Activated T-cell treated with anti-CD3 and anti-CD28 coated beads for 1 hour (primary cell): ENCODE data around the gene ADRA2C.

Experiments
- DNase-seq: peaks from one replicate; pipeline ENCODE4 v3.0.0-alpha.2; 2020; ENCODE audit warnings: low read depth

Gene ADRA2C

GRCh38 chr4:3777669-3778068 lies 11.5 kb downstream of the ADRA2C start:
- no peak for DNase-seq

GRCh38 chr4:3779509-3779908 lies 13.3 kb downstream of the ADRA2C start:
- DNase-seq = no peak

- no peak for DNase-seq
Observed at GRCh38 chr4:3780347-3781171, 14.4 kb downstream of the ADRA2C start.

GRCh38 chr4:3781193-3781886 lies 15.2 kb downstream of the ADRA2C start:
- no peak for DNase-seq

- DNase-seq = no peak
Observed at GRCh38 chr4:3781997-3782930, 16.1 kb downstream of the ADRA2C start.

- DNase-seq = no peak
Observed at GRCh38 chr4:3783693-3784306, 17.6 kb downstream of the ADRA2C start.

- no peak for DNase-seq
Observed at GRCh38 chr4:3784454-3785291, 18.5 kb downstream of the ADRA2C start.

- no peak for DNase-seq
Observed at GRCh38 chr4:3785292-3785565, 19.0 kb downstream of the ADRA2C start.

GRCh38 chr4:3786196-3786869 lies 20.1 kb downstream of the ADRA2C start:
- no peak for DNase-seq

GRCh38 chr4:3787489-3788365 lies 21.5 kb downstream of the ADRA2C start:
- no peak for DNase-seq

GRCh38 chr4:3788366-3788660 lies 22.1 kb downstream of the ADRA2C start:
- no peak for DNase-seq

- DNase-seq = no peak
Observed at GRCh38 chr4:3789587-3789986, 23.4 kb downstream of the ADRA2C start.

- DNase-seq = no peak
Observed at GRCh38 chr4:3790006-3790561, 23.9 kb downstream of the ADRA2C start.

- no peak for DNase-seq
Observed at GRCh38 chr4:3791256-3791655, 25.1 kb downstream of the ADRA2C start.

- DNase-seq = no peak
Observed at GRCh38 chr4:3791910-3792542, 25.8 kb downstream of the ADRA2C start.

GRCh38 chr4:3792813-3793212 lies 26.6 kb downstream of the ADRA2C start:
- DNase-seq = no peak

- DNase-seq = no peak
Observed at GRCh38 chr4:3793545-3793944, 27.4 kb downstream of the ADRA2C start.

- no peak for DNase-seq
Observed at GRCh38 chr4:3796960-3797359, 30.8 kb downstream of the ADRA2C start.
